ENCODE data around the gene GID8. TPM values are rescaled to one million over a fixed set of nuclear protein-coding genes. Genes with fewer than 3 reads are reported as not detected.

The GID8 gene
- total RNA-seq, 1 donor = 34.4 TPM

DNA sequence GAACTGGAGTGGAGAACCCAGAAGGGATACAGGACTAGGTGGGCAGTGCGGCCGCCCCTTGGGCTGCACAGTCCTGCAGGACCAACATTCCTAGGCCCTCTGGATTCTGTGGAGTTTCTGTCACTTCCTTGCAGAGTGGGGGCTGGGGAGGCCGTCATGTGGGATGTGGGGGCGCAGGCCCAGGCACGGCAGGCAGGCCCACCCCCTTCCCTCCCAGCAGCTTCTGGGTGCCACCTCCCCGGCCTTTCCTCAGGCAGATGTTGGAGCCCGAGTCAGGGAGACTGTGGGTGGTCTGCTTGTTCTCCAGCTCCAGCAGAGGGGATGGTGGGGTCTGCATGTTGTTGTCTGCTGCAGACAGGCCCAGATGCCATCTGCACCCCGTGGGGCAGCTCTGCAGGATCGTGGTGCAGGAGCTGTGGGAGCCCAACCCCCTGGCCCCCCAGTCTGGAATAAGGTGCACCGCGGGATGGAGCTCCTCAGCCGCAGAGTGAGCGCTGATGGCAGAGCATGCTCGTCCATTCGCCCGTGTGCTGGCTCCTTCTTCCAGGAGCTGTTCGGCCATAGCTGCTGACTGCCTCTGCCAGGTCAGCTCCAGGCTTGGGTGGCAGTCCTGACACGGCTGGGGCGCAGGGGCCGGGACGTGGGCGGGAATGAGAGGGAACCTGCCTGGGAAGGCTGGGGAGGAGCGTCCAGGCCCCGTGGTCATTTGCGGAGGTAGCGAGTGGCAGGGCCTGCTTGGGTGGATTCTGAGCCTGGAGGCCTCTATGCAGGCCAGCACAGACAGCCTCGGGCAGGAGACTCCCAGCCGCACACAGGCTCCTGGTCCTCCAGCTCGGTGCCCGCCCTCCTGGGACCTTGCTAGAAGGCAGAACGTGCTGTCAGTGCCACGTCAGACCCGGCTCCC is 32.6 kb downstream of the GID8 start:
- H3K27ac ChIP-seq (ENCODE audit: low read depth, low read length) = no peak overlapping the region
- H2AFZ ChIP-seq (ENCODE audit: low read length) = no peak overlapping the region
- peaks cover 3% of the 10 kb centered on the region for H3K36me3 ChIP-seq (ENCODE audit: insufficient read depth, low read length)
- H3K79me2 ChIP-seq (ENCODE audit: insufficient read depth, low read length) = no peaks in the 10 kb centered on the region
- H3K4me2 ChIP-seq (ENCODE audit: insufficient read depth, low read length) = no peak overlapping the region
- peaks cover 34% of the 10 kb centered on the region for H3K27me3 ChIP-seq (ENCODE audit: insufficient read depth, low read length)
- H3K9me3 ChIP-seq (ENCODE audit: low read depth, low read length) = no peaks in the 10 kb centered on the region
- no peak overlapping the region for H3K4me3 ChIP-seq (ENCODE audit: insufficient read depth, low read length)
- H3K4me1 ChIP-seq (ENCODE audit: insufficient read depth, low read length) = no peaks in the 10 kb centered on the region
- DNase-seq (ENCODE audit: insufficient read length, low spot score, missing footprints) = no peak
- H4K20me1 ChIP-seq (ENCODE audit: insufficient read depth, low read length) = peaks cover 9% of the 10 kb centered on the region
- TF ChIP-seq, protein P1, sequence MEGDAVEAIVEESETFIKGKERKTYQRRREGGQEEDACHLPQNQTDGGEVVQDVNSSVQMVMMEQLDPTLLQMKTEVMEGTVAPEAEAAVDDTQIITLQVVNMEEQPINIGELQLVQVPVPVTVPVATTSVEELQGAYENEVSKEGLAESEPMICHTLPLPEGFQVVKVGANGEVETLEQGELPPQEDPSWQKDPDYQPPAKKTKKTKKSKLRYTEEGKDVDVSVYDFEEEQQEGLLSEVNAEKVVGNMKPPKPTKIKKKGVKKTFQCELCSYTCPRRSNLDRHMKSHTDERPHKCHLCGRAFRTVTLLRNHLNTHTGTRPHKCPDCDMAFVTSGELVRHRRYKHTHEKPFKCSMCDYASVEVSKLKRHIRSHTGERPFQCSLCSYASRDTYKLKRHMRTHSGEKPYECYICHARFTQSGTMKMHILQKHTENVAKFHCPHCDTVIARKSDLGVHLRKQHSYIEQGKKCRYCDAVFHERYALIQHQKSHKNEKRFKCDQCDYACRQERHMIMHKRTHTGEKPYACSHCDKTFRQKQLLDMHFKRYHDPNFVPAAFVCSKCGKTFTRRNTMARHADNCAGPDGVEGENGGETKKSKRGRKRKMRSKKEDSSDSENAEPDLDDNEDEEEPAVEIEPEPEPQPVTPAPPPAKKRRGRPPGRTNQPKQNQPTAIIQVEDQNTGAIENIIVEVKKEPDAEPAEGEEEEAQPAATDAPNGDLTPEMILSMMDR (IDR thresholded peaks at IDR 0.05; ENCODE audit: extremely low read depth, low read depth, low read length) = no peak

DNA sequence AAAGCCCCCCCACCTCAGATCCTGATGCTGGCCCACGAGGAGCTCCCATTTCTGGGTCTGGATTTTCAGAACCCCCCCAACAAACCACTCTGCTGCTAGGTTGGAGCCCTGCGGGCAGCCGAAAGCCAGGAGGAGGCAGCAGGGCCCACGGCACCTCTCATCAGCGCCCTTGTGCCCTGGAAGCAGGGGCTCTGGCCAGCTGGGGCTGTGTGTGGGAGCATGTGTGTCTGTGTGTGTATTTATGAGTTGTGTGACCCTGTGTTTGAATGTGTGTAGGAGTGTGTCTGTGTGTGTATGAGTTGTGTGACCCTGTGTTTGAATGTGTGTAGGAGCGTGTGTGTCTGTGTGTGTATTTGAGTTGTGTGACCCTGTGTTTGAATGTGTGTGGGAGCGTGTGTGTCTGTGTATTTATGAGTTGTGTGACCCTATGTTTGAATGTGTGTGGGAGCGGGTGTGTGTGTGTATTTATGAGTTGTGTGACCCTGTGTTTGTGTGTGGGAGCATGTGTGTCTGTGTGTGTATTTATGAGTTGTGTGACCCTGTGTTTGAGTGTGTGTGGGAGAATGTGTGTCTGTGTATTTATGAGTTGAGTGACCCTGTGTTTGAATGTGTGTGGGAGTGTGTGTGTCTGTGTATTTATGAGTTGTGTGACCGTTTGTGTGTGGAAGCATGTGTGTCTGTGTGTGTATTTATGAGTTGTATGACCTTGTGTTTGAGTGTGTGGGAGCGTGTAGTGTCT is 33.4 kb downstream of the GID8 start:
- TF ChIP-seq, protein P1 (IDR thresholded peaks at IDR 0.05; ENCODE audit: extremely low read depth, low read depth, low read length) = no peak
- H3K9me3 ChIP-seq (ENCODE audit: low read depth, low read length) = no peaks in the 10 kb centered on the region
- DNase-seq (ENCODE audit: insufficient read length, low spot score, missing footprints) = no peak
- H2AFZ ChIP-seq (ENCODE audit: low read length) = no peak overlapping the region
- no peak overlapping the region for H3K4me3 ChIP-seq (ENCODE audit: insufficient read depth, low read length)
- H3K79me2 ChIP-seq (ENCODE audit: insufficient read depth, low read length) = no peaks in the 10 kb centered on the region
- H3K27me3 ChIP-seq (ENCODE audit: insufficient read depth, low read length) = peaks cover 37% of the 10 kb centered on the region
- H3K4me2 ChIP-seq (ENCODE audit: insufficient read depth, low read length) = no peak overlapping the region
- H3K4me1 ChIP-seq (ENCODE audit: insufficient read depth, low read length) = no peaks in the 10 kb centered on the region
- no peak overlapping the region for H3K27ac ChIP-seq (ENCODE audit: low read depth, low read length)
- peaks cover 9% of the 10 kb centered on the region for H4K20me1 ChIP-seq (ENCODE audit: insufficient read depth, low read length)
- H3K36me3 ChIP-seq (ENCODE audit: insufficient read depth, low read length) = peaks cover 3% of the 10 kb centered on the region

DNA sequence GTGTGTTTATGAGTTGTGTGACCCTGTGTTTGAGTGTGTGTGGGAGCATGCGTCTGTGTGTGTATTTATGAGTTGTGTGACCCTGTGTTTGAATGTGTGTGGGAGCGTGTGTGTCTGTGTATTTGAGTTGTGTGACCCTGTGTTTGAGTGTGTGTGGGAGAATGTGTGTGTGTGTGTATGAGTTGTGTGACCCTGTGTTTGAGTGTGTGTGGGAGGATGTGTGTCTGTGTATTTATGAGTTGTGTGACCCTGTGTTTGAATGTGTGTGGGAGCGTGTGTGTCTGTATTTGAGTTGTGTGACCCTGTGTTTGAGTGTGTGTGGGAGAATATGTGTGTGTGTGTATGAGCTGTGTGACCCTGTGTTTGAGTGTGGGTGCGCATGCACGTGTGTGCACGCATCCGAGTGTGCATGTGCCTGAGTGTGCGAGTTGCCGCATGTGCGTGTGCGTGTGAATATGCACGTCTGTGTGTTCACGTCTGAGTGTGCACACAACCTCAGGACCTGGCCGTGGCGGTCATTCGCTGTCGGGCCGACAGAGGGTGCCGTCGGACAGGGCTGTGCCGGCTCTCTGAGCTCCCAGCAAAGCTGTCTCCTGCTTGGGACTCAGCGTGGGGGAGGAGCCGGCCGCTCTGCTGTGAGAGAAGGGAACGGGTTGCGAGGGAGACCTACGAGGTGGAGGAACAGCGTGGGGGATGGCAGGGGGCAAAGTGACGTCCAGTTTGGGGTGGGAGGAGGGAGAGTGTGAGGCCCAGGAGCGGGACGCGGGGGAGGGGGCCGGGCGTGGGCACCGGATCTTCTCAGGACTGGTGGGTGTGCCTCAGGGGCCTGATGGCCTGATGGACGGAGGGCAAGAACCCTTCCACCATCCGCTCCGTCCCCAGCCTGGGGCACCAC is 34.2 kb downstream of the GID8 start:
- H3K4me3 ChIP-seq (ENCODE audit: insufficient read depth, low read length) = peak overlapping the region; percentile 39

More for the DNA sequence above, 34.2 kb downstream of the GID8 start:
- Histone ChIP-seq H3K9me3 (ENCODE audit: low read depth, low read length) (no peaks in the 10 kb centered on the region), H3K79me2 (ENCODE audit: insufficient read depth, low read length) (no peaks in the 10 kb centered on the region), H3K36me3 (ENCODE audit: insufficient read depth, low read length) (no peaks in the 10 kb centered on the region), H3K27me3 (ENCODE audit: insufficient read depth, low read length) (peaks cover 42% of the 10 kb centered on the region), H3K27ac (ENCODE audit: low read depth, low read length) (no peak overlapping the region), H3K4me1 (ENCODE audit: insufficient read depth, low read length) (no peaks in the 10 kb centered on the region), H4K20me1 (ENCODE audit: insufficient read depth, low read length) (peaks cover 9% of the 10 kb centered on the region), H3K4me2 (ENCODE audit: insufficient read depth, low read length) (peak overlapping the region; percentile 72), H2AFZ (ENCODE audit: low read length) (no peak overlapping the region)
- peak; percentile 100 for DNase-seq (ENCODE audit: insufficient read length, low spot score, missing footprints)
- TF ChIP-seq, protein P1 (IDR thresholded peaks at IDR 0.05; ENCODE audit: extremely low read depth, low read depth, low read length) = peak; percentile 81

Measured in osteoblast (primary cell).